H9 (cell line): ENCODE results near the gene TTC28. TPM values are rescaled to one million over a fixed set of nuclear protein-coding genes. Genes with fewer than 3 reads are reported as not detected.

ENCODE experiments used
- DNase-seq: peaks from one replicate; pipeline ENCODE4 v3.0.0-alpha.2; 2017
- H2AFZ ChIP-seq: one replicate; pipeline ENCODE4 v1.6.1; 2013; ENCODE audit warnings: mild to moderate bottlenecking, low read length, control low read depth, moderate library complexity
- H2AK5ac ChIP-seq: 2 replicates; pipeline ENCODE4 v1.6.1; 2013; ENCODE audit warnings: low read length, control low read depth, mixed read lengths; ENCODE audit not compliant: insufficient read length
- H2BK120ac ChIP-seq: one replicate; pipeline ENCODE4 v1.6.1; 2013; ENCODE audit warnings: low read depth, mild to moderate bottlenecking, low read length, control low read depth, inconsistent platforms; ENCODE audit not compliant: poor library complexity, severe bottlenecking
- H2BK12ac ChIP-seq: 2 replicates; pipeline ENCODE4 v1.6.1; 2013; ENCODE audit warnings: low read length, control low read depth, mixed read lengths, low read depth; ENCODE audit not compliant: insufficient read length
- H2BK15ac ChIP-seq: 2 replicates; pipeline ENCODE4 v1.6.1; 2013; ENCODE audit warnings: low read depth, low read length, control low read depth
- H2BK20ac ChIP-seq: one replicate; pipeline ENCODE4 v1.6.1; 2013; ENCODE audit warnings: low read depth, mild to moderate bottlenecking, low read length, control low read depth, inconsistent platforms; ENCODE audit not compliant: poor library complexity, severe bottlenecking
- H2BK5ac ChIP-seq: 2 replicates; pipeline ENCODE4 v1.6.1; 2013; ENCODE audit warnings: low read length, control low read depth, mixed read lengths; ENCODE audit not compliant: insufficient read length
- H3K14ac ChIP-seq: 2 replicates; pipeline ENCODE4 v1.6.1; 2013; ENCODE audit warnings: low read length, control low read depth; ENCODE audit not compliant: insufficient read depth
- H3K18ac ChIP-seq: 2 replicates; pipeline ENCODE4 v1.6.1; 2013; ENCODE audit warnings: low read depth, mild to moderate bottlenecking, mixed read lengths, low read length, control low read depth; ENCODE audit not compliant: insufficient read length
- H3K23ac ChIP-seq: 2 replicates; pipeline ENCODE4 v1.6.1; 2013; ENCODE audit warnings: low read length, control low read depth, mixed read lengths, low read depth; ENCODE audit not compliant: insufficient read length
- H3K23me2 ChIP-seq: 2 replicates; pipeline ENCODE4 v1.6.1; 2013; ENCODE audit warnings: low read depth, mild to moderate bottlenecking, mixed read lengths, low read length, control low read depth; ENCODE audit not compliant: insufficient read length, poor library complexity, severe bottlenecking
- H3K27ac ChIP-seq: 2 replicates; pipeline ENCODE4 v1.5.1; 2013; ENCODE audit warnings: low read length, control low read depth, mixed read lengths, low read depth; ENCODE audit not compliant: insufficient read length
- H3K27me3 ChIP-seq: 2 replicates; pipeline ENCODE4 v1.6.1; 2013; ENCODE audit warnings: low read length, control low read depth, inconsistent platforms; ENCODE audit not compliant: insufficient read depth
- H3K4ac ChIP-seq: 2 replicates; pipeline ENCODE4 v1.6.1; 2013; ENCODE audit warnings: low read depth, mild to moderate bottlenecking, control low read depth, inconsistent platforms, low read length, moderate library complexity
- H3K4me1 ChIP-seq: 2 replicates; pipeline ENCODE4 v1.6.1; 2013; ENCODE audit warnings: low read length, control low read depth, inconsistent platforms; ENCODE audit not compliant: insufficient read depth
- H3K4me2 ChIP-seq: 2 replicates; pipeline ENCODE4 v1.6.1; 2013; ENCODE audit warnings: low read length, control low read depth, mixed read lengths; ENCODE audit not compliant: insufficient read length, insufficient read depth
- H3K56ac ChIP-seq: 2 replicates; pipeline ENCODE4 v1.6.1; 2013; ENCODE audit warnings: low read depth, mild to moderate bottlenecking, mixed read lengths, low read length, control low read depth; ENCODE audit not compliant: insufficient read length
- H3K79me1 ChIP-seq: 2 replicates; pipeline ENCODE4 v1.6.1; 2013; ENCODE audit warnings: low read depth, mild to moderate bottlenecking, moderate library complexity, low read length, control low read depth, inconsistent platforms; ENCODE audit not compliant: insufficient read depth, poor library complexity, severe bottlenecking
- H3K79me2 ChIP-seq: 2 replicates; pipeline ENCODE4 v1.6.1; 2013; ENCODE audit warnings: low read length, control low read depth, inconsistent platforms; ENCODE audit not compliant: insufficient read depth
- H3K9ac ChIP-seq: 2 replicates; pipeline ENCODE4 v1.6.1; 2013; ENCODE audit warnings: low read length, control low read depth, mixed read lengths; ENCODE audit not compliant: insufficient read length; ENCODE audit errors: extremely low read depth
- H3K9me3 ChIP-seq: one replicate; pipeline ENCODE4 v1.6.1; 2013; ENCODE audit warnings: low read depth, low read length, inconsistent platforms; ENCODE audit not compliant: control insufficient read depth
- H3T11ph ChIP-seq: one replicate; pipeline ENCODE4 v1.6.1; 2013; ENCODE audit warnings: mild to moderate bottlenecking, low read length, control low read depth, inconsistent platforms
- H4K20me1 ChIP-seq: one replicate; pipeline ENCODE4 v1.6.1; 2013; ENCODE audit not compliant: control insufficient read depth, insufficient read length, insufficient read depth
- H4K5ac ChIP-seq: 2 replicates; pipeline ENCODE4 v1.6.1; 2013; ENCODE audit warnings: low read depth, mild to moderate bottlenecking, mixed read lengths, low read length, control low read depth; ENCODE audit not compliant: insufficient read length
- H4K8ac ChIP-seq: replicated peaks from 2 replicates; pipeline ENCODE4 v1.6.1; 2013; ENCODE audit warnings: low read length, control low read depth, mixed read lengths, low read depth; ENCODE audit not compliant: insufficient read length
- H4K91ac ChIP-seq: 2 replicates; pipeline ENCODE4 v1.6.1; 2013; ENCODE audit warnings: low read depth, mild to moderate bottlenecking, moderate library complexity, mixed read lengths, low read length, control low read depth; ENCODE audit not compliant: insufficient read length
- H3K27ac Mint-ChIP-seq, 3 experiments: 2 replicates in 2 of 3; 3 replicates in 1 of 3; pipeline ENCODE4 v1.8.0; 2020 to 2021; ENCODE audit warnings: mixed read lengths in 3 of 3, mild to moderate bottlenecking in 1 of 3, moderate library complexity in 1 of 3
- H3K27me3 Mint-ChIP-seq: 2 replicates; pipeline ENCODE4 v1.8.0; 2021; ENCODE audit warnings: low read depth, mild to moderate bottlenecking, moderate library complexity, mixed read lengths
- H3K36me3 Mint-ChIP-seq, 3 experiments: 2 replicates in 2 of 3; 3 replicates in 1 of 3; pipeline ENCODE4 v1.8.0; 2020 to 2021; ENCODE audit warnings: low read depth in 3 of 3, mixed read lengths in 3 of 3; ENCODE audit not compliant: insufficient read depth in 1 of 3
- H3K4me1 Mint-ChIP-seq, 2 experiments: 2 replicates each; pipeline ENCODE4 v1.8.0; 2020; ENCODE audit warnings: mixed read lengths in 2 of 2
- H3K4me3 Mint-ChIP-seq, 2 experiments: 2 replicates in 1 of 2; 3 replicates in 1 of 2; pipeline ENCODE4 v1.8.0; 2020 to 2021; ENCODE audit warnings: mild to moderate bottlenecking in 2 of 2, mixed read lengths in 2 of 2, moderate library complexity in 1 of 2
- H3K9me3 Mint-ChIP-seq, 2 experiments: 2 replicates in 1 of 2; 3 replicates in 1 of 2; pipeline ENCODE4 v1.8.0; 2020; ENCODE audit warnings: mild to moderate bottlenecking in 2 of 2, mixed read lengths in 2 of 2, moderate library complexity in 1 of 2
- WGBS: extraction: QIAGEN DNeasy Blood & Tissue Kit; methylation state at CpG from one replicate; pipeline ENCODE4 v1.1.7; 2013; ENCODE audit warnings: missing lambda C conversion rate, low lambda C conversion rate, mixed read lengths; ENCODE audit not compliant: insufficient read length; ENCODE audit errors: extremely low coverage; 5-methylcytosine and 5-hydroxymethylcytosine counted together
- total RNA-seq: library from RNA; stranded (reverse); gene quantifications from 2 replicates; pipeline ENCODE4 v1.2.1, GENCODE V29; 2021
- TF ChIP-seq, protein P1 (sequence below): fragments of 200-600 bp; sonication (generic); conservative IDR thresholded peaks from 3 replicates; pipeline ENCODE4 v1.8.0; 2021; ENCODE audit warnings: antibody characterized with exemption, mild to moderate bottlenecking

The TTC28 gene
- total RNA-seq, 1 experiment from 2014 or later = 13.6 TPM

DNA sequence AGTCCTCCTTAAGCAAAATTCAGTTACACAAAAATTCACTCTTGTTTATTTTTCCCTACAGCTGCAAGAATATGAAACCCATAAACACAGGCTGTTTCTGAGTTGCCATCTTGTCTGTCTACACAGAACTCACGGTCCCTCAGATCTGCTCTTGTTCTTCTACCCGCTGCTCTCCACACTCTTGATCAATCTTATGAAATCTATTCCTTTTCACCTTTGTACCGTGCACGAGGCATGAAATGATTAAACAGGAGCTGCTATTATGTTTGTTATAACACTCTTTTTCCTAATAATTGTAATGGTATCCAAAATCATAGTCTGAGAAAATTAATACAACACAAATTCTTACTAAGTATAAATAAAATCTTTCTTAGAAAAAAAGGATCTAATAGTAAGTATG is 494.5 kb downstream of the TTC28 start:
- Histone ChIP-seq H3K18ac (no peak overlapping the region), H3K4me1 (peaks cover 7% of the 10 kb centered on the region), H3K79me1 (no peaks in the 10 kb centered on the region), H2BK5ac (no peak overlapping the region), H3K4me2 (no peak overlapping the region), H3K14ac (no peak overlapping the region), H3T11ph (no peak overlapping the region), H3K4ac (no peak overlapping the region), H4K20me1 (no peaks in the 10 kb centered on the region), H2BK20ac (no peak overlapping the region), H4K91ac (no peak overlapping the region), H3K9me3 (no peaks in the 10 kb centered on the region), H3K27me3 (no peaks in the 10 kb centered on the region), H3K27ac (no peak overlapping the region), H3K23me2 (no peaks in the 10 kb centered on the region), H3K56ac (no peak overlapping the region), H3K23ac (no peak overlapping the region), H4K5ac (no peak overlapping the region), H3K9ac (no peak overlapping the region), H3K79me2 (no peaks in the 10 kb centered on the region), H2BK15ac (no peak overlapping the region), H2AFZ (no peak overlapping the region), H4K8ac (no peak overlapping the region), H2BK12ac (no peak overlapping the region), H2BK120ac (no peak overlapping the region), H2AK5ac (no peak overlapping the region)
- no CpG with 5 or more reads among the region's 4 CpGs for WGBS
- H3K36me3 Mint-ChIP-seq = no peaks in the 10 kb centered on the region
- TF ChIP-seq, protein P1, sequence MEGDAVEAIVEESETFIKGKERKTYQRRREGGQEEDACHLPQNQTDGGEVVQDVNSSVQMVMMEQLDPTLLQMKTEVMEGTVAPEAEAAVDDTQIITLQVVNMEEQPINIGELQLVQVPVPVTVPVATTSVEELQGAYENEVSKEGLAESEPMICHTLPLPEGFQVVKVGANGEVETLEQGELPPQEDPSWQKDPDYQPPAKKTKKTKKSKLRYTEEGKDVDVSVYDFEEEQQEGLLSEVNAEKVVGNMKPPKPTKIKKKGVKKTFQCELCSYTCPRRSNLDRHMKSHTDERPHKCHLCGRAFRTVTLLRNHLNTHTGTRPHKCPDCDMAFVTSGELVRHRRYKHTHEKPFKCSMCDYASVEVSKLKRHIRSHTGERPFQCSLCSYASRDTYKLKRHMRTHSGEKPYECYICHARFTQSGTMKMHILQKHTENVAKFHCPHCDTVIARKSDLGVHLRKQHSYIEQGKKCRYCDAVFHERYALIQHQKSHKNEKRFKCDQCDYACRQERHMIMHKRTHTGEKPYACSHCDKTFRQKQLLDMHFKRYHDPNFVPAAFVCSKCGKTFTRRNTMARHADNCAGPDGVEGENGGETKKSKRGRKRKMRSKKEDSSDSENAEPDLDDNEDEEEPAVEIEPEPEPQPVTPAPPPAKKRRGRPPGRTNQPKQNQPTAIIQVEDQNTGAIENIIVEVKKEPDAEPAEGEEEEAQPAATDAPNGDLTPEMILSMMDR = no peak
- H3K27ac Mint-ChIP-seq = no peak overlapping the region
- H3K4me1 Mint-ChIP-seq = peaks cover 22 to 29% of the 10 kb centered on the region in 2 experiments
- no peaks in the 10 kb centered on the region; the same call in 1 of the 2 replicates for H3K27me3 Mint-ChIP-seq
- H3K4me3 Mint-ChIP-seq = no peak overlapping the region
- no peaks in the 10 kb centered on the region for H3K9me3 Mint-ChIP-seq
- DNase-seq = no peak
